H9 (cell line): ENCODE data around the gene METTL18. TPM values are rescaled to one million over a fixed set of nuclear protein-coding genes. Genes with fewer than 3 reads are reported as not detected.

ENCODE experiments used
- DNase-seq: peaks from one replicate; pipeline ENCODE4 v3.0.0-alpha.2; 2017
- H2AFZ ChIP-seq: one replicate; pipeline ENCODE4 v1.6.1; 2013; ENCODE audit warnings: mild to moderate bottlenecking, low read length, control low read depth, moderate library complexity
- H2AK5ac ChIP-seq: 2 replicates; pipeline ENCODE4 v1.6.1; 2013; ENCODE audit warnings: low read length, control low read depth, mixed read lengths; ENCODE audit not compliant: insufficient read length
- H2BK120ac ChIP-seq: one replicate; pipeline ENCODE4 v1.6.1; 2013; ENCODE audit warnings: low read depth, mild to moderate bottlenecking, low read length, control low read depth, inconsistent platforms; ENCODE audit not compliant: poor library complexity, severe bottlenecking
- H2BK12ac ChIP-seq: 2 replicates; pipeline ENCODE4 v1.6.1; 2013; ENCODE audit warnings: low read length, control low read depth, mixed read lengths, low read depth; ENCODE audit not compliant: insufficient read length
- H2BK15ac ChIP-seq: 2 replicates; pipeline ENCODE4 v1.6.1; 2013; ENCODE audit warnings: low read depth, low read length, control low read depth
- H2BK20ac ChIP-seq: one replicate; pipeline ENCODE4 v1.6.1; 2013; ENCODE audit warnings: low read depth, mild to moderate bottlenecking, low read length, control low read depth, inconsistent platforms; ENCODE audit not compliant: poor library complexity, severe bottlenecking
- H2BK5ac ChIP-seq: 2 replicates; pipeline ENCODE4 v1.6.1; 2013; ENCODE audit warnings: low read length, control low read depth, mixed read lengths; ENCODE audit not compliant: insufficient read length
- H3K14ac ChIP-seq: 2 replicates; pipeline ENCODE4 v1.6.1; 2013; ENCODE audit warnings: low read length, control low read depth; ENCODE audit not compliant: insufficient read depth
- H3K18ac ChIP-seq: 2 replicates; pipeline ENCODE4 v1.6.1; 2013; ENCODE audit warnings: low read depth, mild to moderate bottlenecking, mixed read lengths, low read length, control low read depth; ENCODE audit not compliant: insufficient read length
- H3K23ac ChIP-seq: 2 replicates; pipeline ENCODE4 v1.6.1; 2013; ENCODE audit warnings: low read length, control low read depth, mixed read lengths, low read depth; ENCODE audit not compliant: insufficient read length
- H3K23me2 ChIP-seq: 2 replicates; pipeline ENCODE4 v1.6.1; 2013; ENCODE audit warnings: low read depth, mild to moderate bottlenecking, mixed read lengths, low read length, control low read depth; ENCODE audit not compliant: insufficient read length, poor library complexity, severe bottlenecking
- H3K27ac ChIP-seq: 2 replicates; pipeline ENCODE4 v1.5.1; 2013; ENCODE audit warnings: low read length, control low read depth, mixed read lengths, low read depth; ENCODE audit not compliant: insufficient read length
- H3K27me3 ChIP-seq: 2 replicates; pipeline ENCODE4 v1.6.1; 2013; ENCODE audit warnings: low read length, control low read depth, inconsistent platforms; ENCODE audit not compliant: insufficient read depth
- H3K4ac ChIP-seq: 2 replicates; pipeline ENCODE4 v1.6.1; 2013; ENCODE audit warnings: low read depth, mild to moderate bottlenecking, control low read depth, inconsistent platforms, low read length, moderate library complexity
- H3K4me1 ChIP-seq: 2 replicates; pipeline ENCODE4 v1.6.1; 2013; ENCODE audit warnings: low read length, control low read depth, inconsistent platforms; ENCODE audit not compliant: insufficient read depth
- H3K4me2 ChIP-seq: 2 replicates; pipeline ENCODE4 v1.6.1; 2013; ENCODE audit warnings: low read length, control low read depth, mixed read lengths; ENCODE audit not compliant: insufficient read length, insufficient read depth
- H3K56ac ChIP-seq: 2 replicates; pipeline ENCODE4 v1.6.1; 2013; ENCODE audit warnings: low read depth, mild to moderate bottlenecking, mixed read lengths, low read length, control low read depth; ENCODE audit not compliant: insufficient read length
- H3K79me1 ChIP-seq: 2 replicates; pipeline ENCODE4 v1.6.1; 2013; ENCODE audit warnings: low read depth, mild to moderate bottlenecking, moderate library complexity, low read length, control low read depth, inconsistent platforms; ENCODE audit not compliant: insufficient read depth, poor library complexity, severe bottlenecking
- H3K79me2 ChIP-seq: 2 replicates; pipeline ENCODE4 v1.6.1; 2013; ENCODE audit warnings: low read length, control low read depth, inconsistent platforms; ENCODE audit not compliant: insufficient read depth
- H3K9ac ChIP-seq: 2 replicates; pipeline ENCODE4 v1.6.1; 2013; ENCODE audit warnings: low read length, control low read depth, mixed read lengths; ENCODE audit not compliant: insufficient read length; ENCODE audit errors: extremely low read depth
- H3K9me3 ChIP-seq: one replicate; pipeline ENCODE4 v1.6.1; 2013; ENCODE audit warnings: low read depth, low read length, inconsistent platforms; ENCODE audit not compliant: control insufficient read depth
- H3T11ph ChIP-seq: one replicate; pipeline ENCODE4 v1.6.1; 2013; ENCODE audit warnings: mild to moderate bottlenecking, low read length, control low read depth, inconsistent platforms
- H4K20me1 ChIP-seq: one replicate; pipeline ENCODE4 v1.6.1; 2013; ENCODE audit not compliant: control insufficient read depth, insufficient read length, insufficient read depth
- H4K5ac ChIP-seq: 2 replicates; pipeline ENCODE4 v1.6.1; 2013; ENCODE audit warnings: low read depth, mild to moderate bottlenecking, mixed read lengths, low read length, control low read depth; ENCODE audit not compliant: insufficient read length
- H4K8ac ChIP-seq: replicated peaks from 2 replicates; pipeline ENCODE4 v1.6.1; 2013; ENCODE audit warnings: low read length, control low read depth, mixed read lengths, low read depth; ENCODE audit not compliant: insufficient read length
- H4K91ac ChIP-seq: 2 replicates; pipeline ENCODE4 v1.6.1; 2013; ENCODE audit warnings: low read depth, mild to moderate bottlenecking, moderate library complexity, mixed read lengths, low read length, control low read depth; ENCODE audit not compliant: insufficient read length
- H3K27ac Mint-ChIP-seq, 3 experiments: 2 replicates in 2 of 3; 3 replicates in 1 of 3; pipeline ENCODE4 v1.8.0; 2020 to 2021; ENCODE audit warnings: mixed read lengths in 3 of 3, mild to moderate bottlenecking in 1 of 3, moderate library complexity in 1 of 3
- H3K27me3 Mint-ChIP-seq: 2 replicates; pipeline ENCODE4 v1.8.0; 2021; ENCODE audit warnings: low read depth, mild to moderate bottlenecking, moderate library complexity, mixed read lengths
- H3K36me3 Mint-ChIP-seq, 3 experiments: 2 replicates in 2 of 3; 3 replicates in 1 of 3; pipeline ENCODE4 v1.8.0; 2020 to 2021; ENCODE audit warnings: low read depth in 3 of 3, mixed read lengths in 3 of 3; ENCODE audit not compliant: insufficient read depth in 1 of 3
- H3K4me1 Mint-ChIP-seq, 2 experiments: 2 replicates each; pipeline ENCODE4 v1.8.0; 2020; ENCODE audit warnings: mixed read lengths in 2 of 2
- H3K4me3 Mint-ChIP-seq, 2 experiments: 2 replicates in 1 of 2; 3 replicates in 1 of 2; pipeline ENCODE4 v1.8.0; 2020 to 2021; ENCODE audit warnings: mild to moderate bottlenecking in 2 of 2, mixed read lengths in 2 of 2, moderate library complexity in 1 of 2
- H3K9me3 Mint-ChIP-seq, 2 experiments: 2 replicates in 1 of 2; 3 replicates in 1 of 2; pipeline ENCODE4 v1.8.0; 2020; ENCODE audit warnings: mild to moderate bottlenecking in 2 of 2, mixed read lengths in 2 of 2, moderate library complexity in 1 of 2
- CTCF ChIP-seq: fragments of 200-600 bp; sonication (generic); conservative IDR thresholded peaks from 3 replicates; pipeline ENCODE4 v1.8.0; 2021; ENCODE audit warnings: antibody characterized with exemption, mild to moderate bottlenecking
- WGBS: extraction: QIAGEN DNeasy Blood & Tissue Kit; methylation state at CpG from one replicate; pipeline ENCODE4 v1.1.7; 2013; ENCODE audit warnings: missing lambda C conversion rate, low lambda C conversion rate, mixed read lengths; ENCODE audit not compliant: insufficient read length; ENCODE audit errors: extremely low coverage; 5-methylcytosine and 5-hydroxymethylcytosine counted together
- total RNA-seq: library from RNA; stranded (reverse); gene quantifications from 2 replicates; pipeline ENCODE4 v1.2.1, GENCODE V29; 2021

Gene METTL18
- total RNA-seq, 1 experiment from 2014 or later = 8.7 TPM

- WGBS = no CpG with 5 or more reads among the region's 1 CpG
- H3K4me1 ChIP-seq = no peaks in the 10 kb centered on the region
- no peak overlapping the region for H3T11ph ChIP-seq
- no peak overlapping the region for H3K14ac ChIP-seq
- H2BK12ac ChIP-seq = no peak overlapping the region
- no peak overlapping the region for H3K27ac ChIP-seq
- no peak overlapping the region for H3K18ac ChIP-seq
- H2BK5ac ChIP-seq = no peak overlapping the region
- H4K5ac ChIP-seq = no peak overlapping the region
- no peaks in the 10 kb centered on the region for H3K27me3 Mint-ChIP-seq
- no peak overlapping the region for H2BK120ac ChIP-seq
- no peaks in the 10 kb centered on the region for H3K79me1 ChIP-seq
- H3K9me3 ChIP-seq = no peaks in the 10 kb centered on the region
- H3K79me2 ChIP-seq = no peaks in the 10 kb centered on the region
- no peak overlapping the region for H3K23ac ChIP-seq
- no peaks in the 10 kb centered on the region for H3K4me1 Mint-ChIP-seq
- no peak overlapping the region for H3K9ac ChIP-seq
- no peak overlapping the region for H2AFZ ChIP-seq
- no peak for TF ChIP-seq CTCF
- H4K91ac ChIP-seq = no peak overlapping the region
- no peak overlapping the region for H3K56ac ChIP-seq
- H3K23me2 ChIP-seq = no peaks in the 10 kb centered on the region
- DNase-seq = no peak
- no peak overlapping the region for H2BK15ac ChIP-seq
- H3K4me3 Mint-ChIP-seq = no peak overlapping the region
- no peaks in the 10 kb centered on the region for H4K20me1 ChIP-seq
- H3K9me3 Mint-ChIP-seq = peaks cover 0 to 5% of the 10 kb centered on the region in 2 experiments; a peak in 2 of 5 replicates
- H2AK5ac ChIP-seq = no peak overlapping the region
- H2BK20ac ChIP-seq = no peak overlapping the region
- H3K4ac ChIP-seq = no peak overlapping the region
- no peak overlapping the region for H3K4me2 ChIP-seq
- H3K27me3 ChIP-seq = no peaks in the 10 kb centered on the region
- peaks cover 38 to 62% (median 59%) of the 10 kb centered on the region in 3 experiments for H3K36me3 Mint-ChIP-seq
- H3K27ac Mint-ChIP-seq = no peak overlapping the region
- H4K8ac ChIP-seq = no peak overlapping the region
Observed at GRCh38 chr1:169836198-169836597, 41.5 kb upstream of the METTL18 start.
